DMS114 treated with DMSO at 0.1 percent for 48 hours (cell line): ENCODE data around the gene GTF2A1L.
"Not testable (repeated sequence)": the region's sequence is repeated elsewhere in the genome, so short reads cannot be mapped to it uniquely, and the experiment has no call there.

ENCODE experiments used
- DNase-seq: peaks from one replicate; lab custom pipeline; 2025; ENCODE audit not compliant: unreplicated experiment; lab: John Stamatoyannopoulos, UW

Gene GTF2A1L

DNA sequence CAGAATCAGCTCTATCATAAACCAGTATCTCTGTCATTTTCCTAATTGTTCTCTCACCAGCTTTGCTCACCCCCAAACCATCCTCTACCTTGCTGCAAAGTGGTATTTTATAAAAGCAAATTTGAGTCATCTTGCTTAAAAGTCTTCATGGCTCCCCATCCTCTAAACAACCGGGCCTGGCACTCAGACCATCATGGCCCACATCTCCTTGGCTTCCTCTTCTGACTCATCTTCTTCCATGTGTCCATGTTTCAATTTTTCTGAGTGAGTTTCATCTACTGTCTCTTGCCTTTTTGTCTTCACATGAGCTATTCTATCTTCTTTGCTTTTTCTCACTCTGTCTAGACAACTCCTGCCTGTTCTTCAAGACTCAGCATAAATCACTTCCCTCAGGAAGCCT, 79.2 kb downstream of the GTF2A1L start:
- no peak for DNase-seq

DNA sequence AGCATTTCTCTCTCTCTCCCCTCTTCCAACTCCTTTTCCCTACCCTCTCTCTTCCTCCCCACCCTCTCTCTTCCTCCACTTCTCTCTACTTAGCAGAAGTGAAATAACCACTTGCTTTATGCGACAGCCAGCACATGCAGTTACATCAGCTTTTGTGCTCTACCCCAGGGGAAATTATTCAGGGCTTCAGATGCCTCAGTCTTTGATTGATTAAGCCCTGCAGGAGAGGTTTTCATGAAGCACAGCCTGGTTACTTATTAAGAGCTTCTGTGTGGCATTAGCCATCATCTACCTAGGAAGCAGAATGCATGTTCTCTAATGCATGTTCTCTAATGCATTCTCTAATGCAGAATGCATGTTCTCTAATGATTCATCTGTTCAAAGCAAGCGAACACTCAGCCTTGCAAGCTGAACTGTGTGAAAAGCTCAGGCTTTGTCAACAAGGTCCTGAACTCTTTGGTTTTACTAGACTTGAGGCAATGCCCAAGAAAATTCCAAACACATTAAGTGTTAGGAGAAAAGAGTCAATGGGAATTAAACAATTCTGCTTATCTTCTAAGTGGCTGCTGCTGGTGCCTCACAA, 81.8 kb downstream of the GTF2A1L start:
- DNase-seq: no peak

- not testable (repeated sequence) for DNase-seq
Measured at GRCh38 chr2:48703621-48704020, 86.0 kb downstream of the GTF2A1L start.

DNA sequence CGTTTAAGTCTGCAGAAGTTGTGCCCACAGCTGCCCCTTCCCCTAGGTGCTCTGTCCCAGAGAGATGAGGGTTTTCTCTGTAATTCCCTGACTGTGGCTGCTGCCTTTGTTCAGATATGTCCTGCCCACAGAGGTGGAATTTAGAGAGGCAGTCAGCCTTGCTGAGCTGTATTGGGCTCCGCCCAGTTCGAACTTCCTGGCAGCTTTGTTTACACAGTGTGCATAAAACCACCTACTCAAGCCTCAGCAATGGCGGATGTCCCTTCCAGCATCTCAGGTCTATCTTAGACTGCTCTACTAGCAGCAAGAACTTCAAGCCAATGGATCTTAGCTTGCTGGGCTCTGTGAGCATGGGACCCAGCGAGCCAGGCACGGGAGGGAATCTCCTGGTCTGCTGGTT, 89.8 kb downstream of the GTF2A1L start:
- DNase-seq: no peak

DNA sequence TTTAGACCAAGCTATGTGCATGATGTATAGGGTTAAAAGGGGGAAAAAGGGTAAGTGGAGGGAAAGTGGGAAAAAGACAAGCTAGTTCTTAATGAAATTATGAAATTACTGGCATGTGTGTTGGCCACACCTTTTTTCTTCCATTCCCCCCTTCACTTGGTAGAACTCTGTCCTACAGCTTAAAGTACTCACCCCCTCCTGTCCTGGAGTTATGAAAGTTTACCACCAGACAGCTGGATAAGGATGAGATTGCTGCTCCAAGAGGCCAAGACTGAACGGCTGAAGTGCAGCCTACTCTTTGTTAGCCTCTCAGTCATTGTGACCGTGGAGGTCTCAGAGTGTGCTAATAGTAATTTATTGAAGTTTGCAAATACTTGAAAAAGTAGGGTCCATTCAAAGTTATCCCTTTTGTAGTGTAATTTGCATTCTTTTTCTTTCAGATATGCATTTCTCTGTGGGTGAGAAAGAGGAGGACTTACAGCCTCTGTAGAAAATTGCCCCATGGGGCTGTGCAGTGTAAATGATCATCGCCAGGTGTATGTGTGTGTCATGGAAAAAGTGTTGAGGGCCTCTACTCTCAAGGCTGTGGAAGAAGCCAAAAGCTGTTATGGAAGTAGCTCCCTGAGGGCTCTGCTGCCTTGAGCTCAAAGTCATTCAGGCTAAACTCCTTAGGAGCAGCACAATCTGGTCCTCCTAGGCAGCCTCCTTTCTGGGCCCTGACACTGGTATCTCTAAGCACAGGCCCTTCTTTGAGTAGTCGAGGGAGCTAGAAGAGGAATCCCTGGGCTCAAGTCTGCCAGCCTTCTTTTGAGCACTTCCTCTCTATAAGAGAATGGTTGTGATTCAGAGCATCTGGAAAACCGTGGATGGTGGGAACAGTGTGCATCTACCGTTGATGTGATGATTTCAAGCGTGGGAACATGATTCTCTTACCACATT, 91.7 kb downstream of the GTF2A1L start:
- no peak for DNase-seq

GRCh38 chr2:48711343-48711742, 93.7 kb downstream of the GTF2A1L start:
- no peak for DNase-seq

DNA sequence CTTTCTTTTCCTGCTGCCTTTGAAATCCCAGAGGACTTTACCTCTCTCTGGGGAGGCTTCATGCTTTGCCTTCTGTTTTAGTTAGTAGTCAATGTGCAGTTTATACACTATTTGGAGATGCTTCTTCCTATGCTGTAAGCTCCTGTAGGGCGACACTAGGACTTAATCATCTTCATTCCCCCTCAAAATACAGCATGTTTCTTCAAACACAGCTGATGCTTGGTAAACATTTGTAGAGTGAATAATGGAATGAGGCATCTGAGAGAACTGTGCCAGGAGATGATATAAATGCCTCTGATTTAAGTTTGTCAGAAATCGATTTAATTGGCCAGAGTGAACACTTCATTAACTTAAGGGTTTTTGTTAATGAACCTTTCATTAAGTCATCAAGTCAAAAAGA, 94.5 kb downstream of the GTF2A1L start:
- no peak for DNase-seq

- no peak for DNase-seq
Measured at GRCh38 chr2:48713647-48714046, 96.0 kb downstream of the GTF2A1L start.

DNA sequence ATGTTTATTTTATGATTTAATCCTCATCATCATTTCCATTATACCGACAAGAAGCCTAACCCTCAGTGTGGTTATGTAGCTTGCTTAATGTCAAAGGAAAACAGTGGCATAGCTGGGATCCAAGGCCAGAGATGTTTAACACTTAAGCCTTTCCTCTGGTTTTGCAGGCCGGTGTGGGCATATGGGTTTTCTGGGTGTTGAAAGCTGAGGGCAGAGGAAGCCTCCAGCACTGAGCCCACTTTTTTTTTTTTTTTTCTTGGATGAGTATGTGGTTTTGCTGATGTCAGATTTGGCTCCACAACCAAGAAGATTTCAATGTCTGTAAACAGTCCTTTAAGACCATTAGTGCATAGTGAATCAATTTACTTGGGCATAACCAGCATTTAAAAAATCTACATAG, 96.6 kb downstream of the GTF2A1L start:
- no peak for DNase-seq

DNA sequence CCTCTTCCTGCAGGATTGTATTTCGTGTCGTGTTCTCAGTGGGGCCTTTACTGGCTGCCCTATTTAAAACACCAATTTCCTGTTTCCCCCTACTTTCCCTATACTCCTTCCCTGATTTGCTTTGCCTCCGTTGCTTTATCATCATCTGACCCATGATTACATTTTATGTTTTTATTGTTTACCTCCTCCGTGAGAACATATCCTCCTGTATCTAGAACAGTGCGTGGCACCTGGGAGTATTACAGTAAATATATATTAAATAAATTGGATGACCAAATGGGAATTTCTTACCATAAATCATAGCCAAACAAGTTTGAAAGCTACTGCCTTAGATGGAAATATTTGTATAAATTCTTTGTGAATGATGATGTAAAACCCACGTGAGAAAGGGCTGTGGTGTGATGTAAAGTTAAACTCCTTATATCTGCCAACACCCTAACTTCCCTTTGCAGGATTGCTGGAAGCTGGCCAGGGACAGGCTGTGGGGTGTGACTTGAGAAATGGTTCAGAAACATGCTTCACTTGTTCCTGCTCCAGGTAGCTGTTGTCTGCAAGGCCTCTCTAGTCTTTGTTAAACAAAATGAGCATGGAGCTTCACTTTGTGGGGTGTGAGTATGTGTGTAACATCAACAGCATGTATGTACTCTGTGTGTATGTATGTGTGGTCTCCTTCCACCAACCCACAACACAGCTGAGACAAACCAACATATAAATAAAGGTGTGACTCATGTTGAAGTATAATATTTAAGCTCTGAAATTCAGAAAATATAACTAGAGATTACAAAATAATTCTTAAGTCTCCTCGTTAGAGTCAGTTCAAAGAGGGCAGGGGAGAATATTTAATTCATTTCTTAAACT, 97.6 kb downstream of the GTF2A1L start:
- no peak for DNase-seq

DNA sequence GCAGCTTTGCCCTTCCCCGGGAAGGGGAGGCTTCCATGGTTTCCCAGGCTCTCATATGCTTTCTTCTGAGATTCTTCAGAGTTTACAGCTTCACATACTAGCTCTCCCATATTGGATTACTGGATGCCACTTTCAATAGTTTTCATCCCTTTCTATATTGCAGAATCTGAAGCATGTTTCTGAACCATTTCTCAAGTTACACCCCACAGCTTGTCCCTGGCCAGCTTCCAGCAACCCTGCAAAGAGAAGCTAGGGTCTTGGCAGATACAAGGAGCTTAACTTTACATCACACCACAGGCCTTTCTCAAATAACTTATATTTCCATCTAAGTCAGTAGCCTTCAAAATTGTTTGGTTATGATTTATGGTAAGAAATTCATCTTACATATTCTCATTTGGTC, 98.3 kb downstream of the GTF2A1L start:
- no peak for DNase-seq

GRCh38 chr2:48717846-48718245, 100.2 kb downstream of the GTF2A1L start:
- DNase-seq: no peak

DNA sequence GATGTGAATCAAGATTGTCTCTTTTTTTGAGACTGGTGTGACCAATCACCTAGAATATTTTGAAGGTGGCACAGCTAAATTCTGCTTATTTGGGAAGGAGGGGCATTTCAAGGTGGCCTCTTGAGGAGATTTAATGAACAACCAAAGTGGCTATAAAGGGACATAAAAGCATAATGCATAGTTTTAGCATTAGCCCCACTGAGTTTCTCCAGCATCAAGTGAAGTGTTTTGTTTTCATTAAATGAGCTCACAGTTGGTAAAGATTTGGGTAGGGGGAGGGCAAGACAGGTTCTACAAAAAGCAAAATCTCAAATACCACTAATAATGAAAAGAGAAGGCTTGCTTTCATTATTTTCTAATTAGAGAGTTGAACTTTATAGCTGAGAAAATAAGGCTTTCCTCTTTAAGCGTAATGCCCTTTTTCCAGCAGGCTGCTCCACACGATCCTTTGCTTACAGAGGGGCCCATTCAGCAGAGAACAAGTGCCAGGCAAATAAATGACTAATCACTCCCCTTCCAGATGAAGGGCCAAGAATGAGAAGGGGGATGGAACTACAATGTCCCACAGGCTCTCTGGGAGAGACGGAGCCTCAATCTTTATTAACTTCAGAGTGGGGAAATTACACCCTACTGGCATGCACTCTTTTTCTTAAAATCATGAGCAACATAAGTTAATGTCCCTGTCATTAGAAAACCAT, 102.0 kb downstream of the GTF2A1L start:
- DNase-seq: no peak

GRCh38 chr2:48721158-48721557, 103.5 kb downstream of the GTF2A1L start:
- DNase-seq: no peak

DNA sequence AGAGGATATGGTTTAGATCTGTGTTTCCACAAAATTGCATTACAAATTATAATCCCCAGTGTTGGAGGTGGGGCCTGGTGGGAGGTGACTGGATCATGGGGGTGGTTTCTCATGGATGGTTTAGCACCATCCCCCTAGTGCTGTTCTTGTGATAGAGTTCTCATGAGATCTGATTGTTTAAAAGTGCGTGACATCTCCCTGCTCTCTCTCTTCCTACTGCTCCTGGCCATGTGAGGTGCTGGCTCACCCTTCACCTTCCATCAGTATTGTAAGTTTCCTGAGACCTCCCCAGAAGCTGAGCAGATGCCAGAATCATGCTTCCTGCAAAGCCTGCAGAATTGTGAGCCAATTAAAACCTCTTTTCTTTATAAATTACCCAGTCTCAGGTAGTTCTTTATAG, 104.7 kb downstream of the GTF2A1L start:
- no peak for DNase-seq

DNA sequence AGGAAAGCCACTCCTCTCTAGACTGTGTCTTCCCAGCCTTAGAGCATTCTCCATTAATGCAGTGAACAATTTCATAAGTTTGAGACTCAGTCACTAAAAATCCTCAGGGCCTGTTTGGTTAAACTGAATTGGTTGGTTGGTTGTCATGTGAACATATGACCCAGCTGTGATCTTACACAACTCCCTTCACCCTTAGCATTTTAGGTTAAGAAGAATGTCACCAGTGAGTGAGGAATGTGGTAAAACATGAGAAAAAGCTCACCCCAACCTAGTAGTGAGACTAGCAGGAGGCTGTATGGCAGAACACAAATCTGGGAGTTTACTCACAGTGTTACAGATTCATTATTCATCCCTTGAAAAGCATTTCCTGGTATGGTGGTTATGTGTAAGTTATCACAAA, 105.5 kb downstream of the GTF2A1L start:
- DNase-seq: no peak

- no peak for DNase-seq
Measured at GRCh38 chr2:48724278-48724677, 106.6 kb downstream of the GTF2A1L start.

DNA sequence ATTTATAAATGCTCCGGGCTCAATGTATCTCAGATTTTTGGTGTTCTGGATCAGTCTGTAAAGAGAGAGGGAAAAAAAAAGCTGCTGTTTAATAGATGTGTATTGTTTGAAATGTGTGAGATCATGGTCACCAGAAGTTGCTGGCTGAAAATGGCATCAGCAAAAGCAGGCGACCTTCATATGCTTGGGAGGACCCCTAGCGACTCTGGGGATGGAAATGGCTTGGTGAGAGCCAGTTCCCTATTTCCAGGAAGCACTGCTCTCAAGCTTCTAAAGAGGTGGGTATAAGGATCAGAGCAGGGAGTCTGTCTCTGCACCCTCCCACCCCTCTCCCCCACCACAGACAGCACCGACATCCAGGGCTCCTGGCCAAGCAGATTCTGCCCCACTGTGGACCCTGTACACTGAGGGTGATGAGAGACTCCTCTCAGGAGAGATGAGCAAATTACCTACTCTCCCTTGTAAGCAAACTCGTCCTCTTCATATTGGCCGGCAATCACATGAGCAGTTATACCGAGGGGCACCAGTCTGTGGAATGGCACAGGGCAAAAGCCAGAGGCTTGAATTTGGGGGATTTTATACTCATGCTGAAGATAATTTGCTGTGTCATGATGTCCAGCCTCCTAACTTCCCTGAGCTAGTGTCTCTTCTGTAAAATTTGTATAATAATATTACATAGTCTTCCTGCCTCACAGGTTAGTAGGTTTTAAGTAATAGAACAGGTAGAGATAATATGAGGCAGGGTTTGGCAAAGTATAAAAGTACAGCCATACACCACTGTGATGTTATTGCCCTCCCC, 108.2 kb downstream of the GTF2A1L start:
- DNase-seq: no peak

DNA sequence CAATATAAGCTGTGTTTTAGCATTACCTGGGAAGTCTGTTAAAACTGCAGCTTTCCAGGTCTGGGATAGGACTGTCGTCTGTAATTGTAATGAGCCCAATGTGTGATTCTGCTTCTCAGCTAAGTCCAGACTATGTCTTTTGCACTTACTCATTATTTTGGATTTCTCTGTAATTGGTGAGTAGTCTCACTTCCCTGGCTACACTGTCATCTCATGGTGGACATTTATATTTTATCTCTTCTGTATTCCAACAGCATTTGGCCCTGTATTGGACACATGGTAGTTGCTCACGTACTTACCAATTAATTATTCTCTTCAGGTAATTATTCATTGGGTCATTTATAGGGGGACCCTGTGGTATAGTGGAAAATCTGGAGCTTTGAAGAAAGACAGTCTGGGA, 109.9 kb downstream of the GTF2A1L start:
- DNase-seq: no peak

DNA sequence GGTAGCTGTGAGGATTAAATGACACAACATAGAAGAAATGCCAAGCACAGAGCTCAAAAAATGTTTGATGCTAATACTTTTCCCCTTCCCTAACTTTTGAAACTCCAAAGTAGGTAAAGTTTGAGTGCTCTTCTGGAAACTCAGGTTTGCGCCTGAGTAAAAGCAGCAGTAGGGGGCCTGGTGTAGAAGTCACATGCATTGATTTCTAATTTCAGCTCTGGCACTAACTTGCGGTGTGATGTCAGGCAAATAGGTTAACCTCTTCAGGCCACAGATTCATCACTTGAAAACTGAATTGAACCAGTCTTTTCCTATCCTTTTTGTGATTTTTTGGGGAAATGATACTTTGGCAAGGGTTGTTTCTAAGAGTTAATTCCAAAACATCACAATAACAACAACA, 110.6 kb downstream of the GTF2A1L start:
- DNase-seq: no peak
